HepG2 (cell line): Measurements from ENCODE around the gene B3GALNT2. TPM values are rescaled to one million over a fixed set of nuclear protein-coding genes. Genes with fewer than 3 reads are reported as not detected.
A peak's percentile ranks its signal among the peaks of the same experiment; 100 is the strongest.

Source experiments
- ARHGAP35 ChIP-seq: sonication (generic); formaldehyde crosslinking; IDR thresholded peaks from 2 replicates; pipeline ENCODE4 v1.9.0; 2022; ENCODE audit warnings: mild to moderate bottlenecking, inconsistent platforms, moderate library complexity, missing genetic modification reagents, borderline replicate concordance
- BRCA1 ChIP-seq: sonication (generic); formaldehyde crosslinking; IDR thresholded peaks from 2 replicates; pipeline ENCODE4 v1.4.0; 2020; ENCODE audit warnings: missing genetic modification reagents
- CREB1 ChIP-seq, 2 experiments: fragments of 450-650 bp in 1 of 2; IDR thresholded peaks; 2 replicates each; pipeline ENCODE4 v1.6.1; 2016 to 2017; ENCODE audit warnings: control low read depth in 1 of 2, mild to moderate bottlenecking in 1 of 2, missing compliant biosample characterization in 1 of 2, missing genetic modification characterization in 1 of 2
- DPF2 ChIP-seq: sonication (generic); formaldehyde crosslinking; IDR thresholded peaks from 2 replicates; pipeline ENCODE4 v1.4.0; 2020; ENCODE audit warnings: mild to moderate bottlenecking, low read depth, missing genetic modification reagents, borderline replicate concordance
- FLYWCH1 ChIP-seq: sonication (generic); formaldehyde crosslinking; IDR thresholded peaks from 2 replicates; pipeline ENCODE4 v1.8.1; 2023; ENCODE audit warnings: mild to moderate bottlenecking, missing genetic modification reagents
- FOXJ3 ChIP-seq: sonication (generic); formaldehyde crosslinking; IDR thresholded peaks from 2 replicates; pipeline ENCODE4 v1.4.0; 2020; ENCODE audit warnings: missing genetic modification reagents, mild to moderate bottlenecking, borderline replicate concordance
- HCFC1 ChIP-seq: fragments of 150-350 bp; IDR thresholded peaks from 2 replicates; pipeline ENCODE4 v1.6.1; 2014; ENCODE audit warnings: low read depth, low read length
- JUN ChIP-seq: sonication (generic); formaldehyde crosslinking; IDR thresholded peaks from 2 replicates; pipeline ENCODE4 v1.4.0; 2020; ENCODE audit warnings: mild to moderate bottlenecking, missing genetic modification reagents
- KMT2A ChIP-seq: sonication (generic); formaldehyde crosslinking; IDR thresholded peaks from 2 replicates; pipeline ENCODE4 v1.4.0; 2020; ENCODE audit warnings: missing genetic modification reagents
- POLR2AphosphoS2 ChIP-seq: IDR thresholded peaks from 2 replicates; pipeline ENCODE4 v1.6.1; 2011; ENCODE audit warnings: low read depth, low read length, improper control_type of control experiment
- SKIL ChIP-seq: sonication (generic); formaldehyde crosslinking; IDR thresholded peaks from 2 replicates; pipeline ENCODE4 v1.8.0; 2022; ENCODE audit warnings: missing genetic modification reagents, mild to moderate bottlenecking, moderate library complexity, borderline replicate concordance
- SOX6 ChIP-seq, 2 experiments: fragments of 450-650 bp in 1 of 2; sonication (generic) in 1 of 2; formaldehyde crosslinking in 1 of 2; IDR thresholded peaks; 2 replicates each; pipeline versions ENCODE4 v1.4.0 to v1.6.1; 2017 to 2020; ENCODE audit warnings: antibody characterized with exemption in 1 of 2, mild to moderate bottlenecking in 1 of 2, missing genetic modification reagents in 1 of 2
- ZBTB8A ChIP-seq: sonication (generic); formaldehyde crosslinking; IDR thresholded peaks from 2 replicates; pipeline ENCODE4 v1.4.0; 2020; ENCODE audit warnings: mild to moderate bottlenecking, low read depth, missing genetic modification reagents, borderline replicate concordance
- ZFP36 ChIP-seq: fragments of 150-350 bp; IDR thresholded peaks from 2 replicates; pipeline ENCODE4 v1.6.1; 2018; ENCODE audit warnings: borderline replicate concordance, low read length, low read depth; ENCODE audit not compliant: partially characterized antibody
- ZKSCAN8 ChIP-seq: IDR thresholded peaks from 2 replicates; pipeline ENCODE4 v1.6.1; 2016; ENCODE audit warnings: borderline replicate concordance, missing genetic modification reagents, missing compliant biosample characterization
- ZNF546 ChIP-seq: sonication (generic); formaldehyde crosslinking; conservative IDR thresholded peaks from 2 replicates; pipeline ENCODE4 v1.8.1; 2023; ENCODE audit warnings: mild to moderate bottlenecking, missing genetic modification reagents
- ZNF556 ChIP-seq: sonication (generic); formaldehyde crosslinking; IDR thresholded peaks from 2 replicates; pipeline ENCODE4 v1.4.0; 2020; ENCODE audit warnings: mild to moderate bottlenecking, missing genetic modification reagents, borderline replicate concordance
- ZNF558 ChIP-seq: sonication (generic); formaldehyde crosslinking; IDR thresholded peaks from 2 replicates; pipeline ENCODE4 v1.9.0; 2022; ENCODE audit warnings: mild to moderate bottlenecking, missing genetic modification reagents, borderline replicate concordance
- ZNF788 ChIP-seq: sonication (generic); formaldehyde crosslinking; IDR thresholded peaks from 2 replicates; pipeline ENCODE4 v1.5.0; 2020; ENCODE audit warnings: mild to moderate bottlenecking, missing genetic modification reagents, borderline replicate concordance
- ZNF891 ChIP-seq: sonication (generic); formaldehyde crosslinking; IDR thresholded peaks from 2 replicates; pipeline ENCODE4 v1.5.0; 2020; ENCODE audit warnings: mild to moderate bottlenecking, missing genetic modification reagents
- polyA plus RNA-seq, 8 experiments: library from polyadenylated mRNA; depleted of rRNA in 3 of 8; stranded (reverse) in 7 of 8; unstranded in 1 of 8; fragments of >200 nt; fragmentation: Illumina TruSeq in 4 of 8; extraction: Trizol in 4 of 8; gene quantifications; 2 replicates each; pipeline versions ENCODE4 v1.2.1 to v1.2.3, GENCODE V29; 2011 to 2016; ENCODE audit warnings: low read depth in 4 of 8, missing spikeins in 1 of 8, mixed read lengths in 1 of 8; ENCODE audit not compliant: insufficient read depth in 1 of 8
- total RNA-seq, 5 experiments: library from RNA; depleted of rRNA; stranded (reverse); fragments of >200 nt; fragmentation: Illumina TruSeq; extraction: Trizol; gene quantifications; 2 replicates each; pipeline ENCODE4 v1.2.3, GENCODE V29; 2016; ENCODE audit warnings: low read depth in 1 of 5
- TF ChIP-seq, protein P1 (sequence below): sonication (generic); formaldehyde crosslinking; IDR thresholded peaks from 2 replicates; pipeline ENCODE4 v1.4.0; 2020; ENCODE audit warnings: missing genetic modification reagents, mild to moderate bottlenecking, borderline replicate concordance
- TF ChIP-seq, protein P2 (sequence below): sonication (generic); formaldehyde crosslinking; IDR thresholded peaks from 2 replicates; pipeline ENCODE4 v1.4.0; 2020; ENCODE audit warnings: low read depth, mild to moderate bottlenecking, missing genetic modification reagents

Gene B3GALNT2
- total and polyA plus RNA-seq, 2 of the 13 experiments (the other 11 are each of a cell fraction or from before 2014, with no cell fraction given): 16.5 to 28.9 TPM

DNA sequence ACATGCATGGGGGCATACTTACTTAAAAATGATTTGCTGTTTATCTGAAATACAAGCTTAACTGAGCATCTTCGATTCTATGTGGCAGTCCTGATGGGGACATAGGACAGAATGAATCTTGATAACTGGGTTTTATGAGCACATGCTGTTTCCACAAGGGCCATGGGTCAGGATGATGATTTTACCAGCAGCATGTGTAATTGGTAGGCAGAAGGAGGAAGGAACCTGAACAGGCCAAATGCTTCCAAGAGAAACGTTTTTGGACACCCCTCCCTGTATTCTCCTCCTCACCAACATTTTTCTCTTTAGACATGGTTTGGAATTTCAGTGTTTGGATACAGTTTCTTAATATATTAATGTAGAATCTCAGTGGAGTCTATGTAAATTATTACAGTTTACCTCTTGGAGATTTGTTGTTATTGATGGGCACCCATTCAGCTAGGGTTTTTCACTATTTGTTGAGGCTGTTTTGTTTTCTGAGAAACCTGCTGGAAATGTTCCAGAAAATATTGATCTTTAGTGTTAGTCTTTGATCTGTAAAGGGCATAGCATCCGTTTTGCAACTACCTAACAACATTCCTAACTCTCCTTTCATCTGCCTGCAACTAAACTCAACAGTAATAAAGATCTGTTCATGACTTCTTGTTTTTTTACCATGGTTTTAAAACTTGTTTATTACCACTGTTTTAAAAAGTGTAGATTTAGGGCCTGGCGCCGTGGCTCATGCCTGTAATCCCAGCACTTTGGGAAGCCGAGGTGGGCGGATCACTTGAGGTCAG lies 95.0 kb downstream of the B3GALNT2 start (continued):
- TF ChIP-seq, protein P1, sequence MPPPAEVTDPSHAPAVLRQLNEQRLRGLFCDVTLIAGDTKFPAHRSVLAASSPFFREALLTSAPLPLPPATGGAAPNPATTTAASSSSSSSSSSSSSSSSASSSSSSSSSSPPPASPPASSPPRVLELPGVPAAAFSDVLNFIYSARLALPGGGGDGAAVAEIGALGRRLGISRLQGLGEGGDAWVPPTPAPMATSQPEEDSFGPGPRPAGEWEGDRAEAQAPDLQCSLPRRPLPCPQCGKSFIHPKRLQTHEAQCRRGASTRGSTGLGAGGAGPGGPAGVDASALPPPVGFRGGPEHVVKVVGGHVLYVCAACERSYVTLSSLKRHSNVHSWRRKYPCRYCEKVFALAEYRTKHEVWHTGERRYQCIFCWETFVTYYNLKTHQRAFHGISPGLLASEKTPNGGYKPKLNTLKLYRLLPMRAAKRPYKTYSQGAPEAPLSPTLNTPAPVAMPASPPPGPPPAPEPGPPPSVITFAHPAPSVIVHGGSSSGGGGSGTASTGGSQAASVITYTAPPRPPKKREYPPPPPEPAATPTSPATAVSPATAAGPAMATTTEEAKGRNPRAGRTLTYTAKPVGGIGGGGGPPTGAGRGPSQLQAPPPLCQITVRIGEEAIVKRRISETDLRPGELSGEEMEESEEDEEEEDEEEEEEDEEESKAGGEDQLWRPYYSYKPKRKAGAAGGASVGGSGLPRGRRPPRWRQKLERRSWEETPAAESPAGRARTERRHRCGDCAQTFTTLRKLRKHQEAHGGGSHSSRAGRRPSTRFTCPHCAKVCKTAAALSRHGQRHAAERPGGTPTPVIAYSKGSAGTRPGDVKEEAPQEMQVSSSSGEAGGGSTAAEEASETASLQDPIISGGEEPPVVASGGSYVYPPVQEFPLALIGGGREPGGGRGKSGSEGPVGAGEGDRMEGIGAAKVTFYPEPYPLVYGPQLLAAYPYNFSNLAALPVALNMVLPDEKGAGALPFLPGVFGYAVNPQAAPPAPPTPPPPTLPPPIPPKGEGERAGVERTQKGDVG: no peak
- TF ChIP-seq SOX6 (IDR thresholded peaks at IDR 0.05): no peak
- peak; percentile 85 for TF ChIP-seq SOX6 (CRISPR knock-in tag; IDR thresholded peaks at IDR 0.05)
- no peak for TF ChIP-seq POLR2AphosphoS2
- no peak for TF ChIP-seq FLYWCH1 (CRISPR knock-in tag)
- no peak for TF ChIP-seq ZNF891
- TF ChIP-seq ZNF788 (CRISPR knock-in tag): no peak
- TF ChIP-seq, protein P2, sequence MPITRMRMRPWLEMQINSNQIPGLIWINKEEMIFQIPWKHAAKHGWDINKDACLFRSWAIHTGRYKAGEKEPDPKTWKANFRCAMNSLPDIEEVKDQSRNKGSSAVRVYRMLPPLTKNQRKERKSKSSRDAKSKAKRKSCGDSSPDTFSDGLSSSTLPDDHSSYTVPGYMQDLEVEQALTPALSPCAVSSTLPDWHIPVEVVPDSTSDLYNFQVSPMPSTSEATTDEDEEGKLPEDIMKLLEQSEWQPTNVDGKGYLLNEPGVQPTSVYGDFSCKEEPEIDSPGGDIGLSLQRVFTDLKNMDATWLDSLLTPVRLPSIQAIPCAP: no peak
- no peak for TF ChIP-seq ZNF558 (CRISPR knock-in tag)
- no peak for TF ChIP-seq CREB1 (IDR thresholded peaks at IDR 0.05)
- TF ChIP-seq CREB1 (CRISPR knock-in tag; IDR thresholded peaks at IDR 0.05): peak; percentile 66
- peak; percentile 38; the same call in 1 of the 2 replicates for TF ChIP-seq ZKSCAN8
- no peak for TF ChIP-seq ZFP36
- TF ChIP-seq HCFC1: no peak
- no peak for TF ChIP-seq BRCA1
- 0 out of 2 replicates have a peak, but pooled peaks have one; percentile 16 for TF ChIP-seq JUN (CRISPR knock-in tag)
- no peak for TF ChIP-seq SKIL (CRISPR knock-in tag)
- TF ChIP-seq ARHGAP35 (CRISPR knock-in tag): no peak
- TF ChIP-seq DPF2 (CRISPR knock-in tag): peak; percentile 87
- TF ChIP-seq ZNF546: no peak
- TF ChIP-seq ZBTB8A (CRISPR knock-in tag): 0 out of 2 replicates have a peak, but pooled peaks have one; percentile 79
- 0 out of 2 replicates have a peak, but pooled peaks have one; percentile 34 for TF ChIP-seq ZNF556 (CRISPR knock-in tag)
- no peak for TF ChIP-seq KMT2A (CRISPR knock-in tag)
- peak; percentile 96 for TF ChIP-seq FOXJ3 (CRISPR knock-in tag)
